Measurements from ENCODE around the gene ALPK3. TPM values are rescaled to one million over a fixed set of nuclear protein-coding genes. Genes with fewer than 3 reads are reported as not detected.
A peak's percentile ranks its signal among the peaks of the same experiment; 100 is the strongest.

The ALPK3 gene
- total RNA-seq, 1 donor from 2014 or later = 190 TPM

- DNase-seq (ENCODE audit: low spot score) = no peak
- intact Hi-C loops (cut with DNase I) = no loop called here
Measured at GRCh38 chr15:84905016-84905916, 88.1 kb downstream of the ALPK3 start.

GRCh38 chr15:84907731-84908130, 90.6 kb downstream of the ALPK3 start:
- intact Hi-C loops (cut with DNase I) = no loop called here
- DNase-seq (ENCODE audit: low spot score) = no peak

GRCh38 chr15:84908564-84908963, 91.4 kb downstream of the ALPK3 start:
- no peak for DNase-seq (ENCODE audit: low spot score)
- intact Hi-C loops (cut with DNase I) = no loop called here

DNA sequence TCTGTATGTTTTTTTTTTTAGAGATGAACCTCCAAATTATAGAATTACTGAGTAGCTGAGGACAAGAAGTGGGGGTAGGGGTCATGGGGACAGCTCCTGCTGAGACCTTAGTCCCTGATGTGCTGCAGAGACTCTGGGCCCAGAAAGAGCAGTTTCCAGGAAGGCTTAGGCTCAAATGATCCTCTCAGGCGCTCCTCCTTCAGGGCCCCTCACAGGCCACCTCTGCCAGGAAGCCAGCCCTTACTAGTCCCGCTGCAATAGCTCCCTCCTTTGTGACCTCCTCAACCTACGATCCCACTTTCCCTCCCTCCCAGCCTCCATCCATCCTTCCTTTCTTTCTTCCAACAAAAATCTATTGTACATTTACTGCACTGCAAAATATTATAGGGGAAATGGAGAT, 91.9 kb downstream of the ALPK3 start:
- intact Hi-C loops (cut with DNase I) = no loop called here
- no peak for DNase-seq (ENCODE audit: low spot score)

- DNase-seq (ENCODE audit: low spot score) = no peak
- intact Hi-C loops (cut with DNase I) = no loop called here
Measured at GRCh38 chr15:84909782-84910181, 92.6 kb downstream of the ALPK3 start.

DNA sequence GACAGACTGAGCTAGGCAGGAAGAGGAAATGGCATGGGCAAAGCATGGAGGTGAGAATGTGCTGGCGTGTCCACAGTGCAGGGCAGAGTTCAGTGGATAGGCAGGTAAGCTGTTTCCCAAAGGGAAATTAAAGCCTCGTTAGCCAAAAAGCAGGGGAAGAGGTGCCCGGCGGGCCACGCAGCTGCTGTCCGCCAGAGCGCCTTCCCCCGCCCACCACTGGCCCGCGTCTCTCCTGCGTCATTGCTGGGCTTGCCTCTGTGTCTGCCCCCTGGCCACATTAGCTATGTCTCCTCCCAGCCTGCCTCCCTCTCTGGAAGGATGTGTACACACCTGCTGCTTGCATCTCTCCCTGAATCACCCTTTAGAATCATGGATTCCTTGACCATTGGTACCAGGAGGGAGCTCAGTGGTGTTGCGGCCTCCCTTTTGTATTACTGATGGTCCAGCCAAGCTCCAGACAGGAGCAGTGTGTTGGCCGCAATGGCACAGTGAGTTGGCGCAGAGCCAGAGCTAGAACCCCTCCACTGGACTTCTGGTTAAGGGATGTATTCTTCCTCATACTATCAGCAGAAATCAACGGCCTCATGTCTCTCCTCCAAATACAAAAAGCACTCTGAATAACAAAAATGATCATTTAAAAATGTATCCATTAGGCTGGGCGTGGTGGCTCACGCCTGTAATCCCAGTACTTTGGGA, 93.9 kb downstream of the ALPK3 start:
- intact Hi-C loops (cut with DNase I) = no loop called here
- DNase-seq (ENCODE audit: low spot score) = no peak

DNA sequence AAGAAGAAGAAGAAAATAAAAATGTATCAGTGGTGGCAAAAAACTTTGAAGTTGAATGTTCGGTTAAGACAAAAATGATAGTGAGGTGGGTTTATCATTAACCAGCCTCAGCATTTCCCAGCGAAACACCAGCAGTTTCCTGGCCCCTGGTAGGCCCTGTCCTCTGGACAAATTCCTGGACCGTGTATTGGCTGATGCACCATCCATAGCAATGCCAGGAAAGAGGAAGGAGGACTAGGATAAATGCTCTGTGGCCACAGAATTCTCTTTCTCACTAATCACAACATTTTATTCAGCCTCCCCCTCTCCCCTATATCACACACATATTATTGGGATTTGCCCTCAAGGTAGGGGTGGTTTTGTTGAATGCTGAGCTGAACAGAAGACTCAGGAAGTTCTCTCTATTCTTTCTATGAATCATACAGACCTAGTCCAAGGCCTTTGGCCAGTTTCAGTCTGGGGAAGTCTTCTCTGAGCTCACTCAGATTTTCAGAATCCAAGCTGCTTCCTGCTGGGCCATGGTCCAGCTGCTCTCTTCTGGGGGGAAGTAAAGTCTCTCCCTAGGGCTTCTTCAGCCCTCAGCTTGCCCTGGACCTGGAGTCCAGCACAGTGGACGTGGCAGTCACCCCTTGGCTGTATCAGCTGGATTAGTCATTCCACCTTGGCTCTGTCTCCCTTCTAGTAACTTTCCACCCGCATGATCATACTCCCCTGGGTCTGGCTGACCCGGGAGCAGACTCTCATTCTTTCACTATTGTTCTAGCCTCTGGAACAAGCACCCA, 94.9 kb downstream of the ALPK3 start:
- intact Hi-C loops (cut with DNase I) = no loop called here

GRCh38 chr15:84913360-84913723, 96.2 kb downstream of the ALPK3 start:
- intact Hi-C loops (cut with DNase I) = no loop called here

More for the DNA sequence above, 94.9 kb downstream of the ALPK3 start:
- DNase-seq (ENCODE audit: low spot score) = peak; percentile 92

GRCh38 chr15:84914351-84914750, 97.2 kb downstream of the ALPK3 start:
- DNase-seq (ENCODE audit: low spot score) = no peak
- intact Hi-C loops (cut with DNase I) = loop anchor here (2.0 kb wide), 1 partner anchor 74 kb away; no protein-coding TSS in a partner anchor

More at GRCh38 chr15:84913360-84913723, 96.2 kb downstream of the ALPK3 start:
- no peak for DNase-seq (ENCODE audit: low spot score)

DNA sequence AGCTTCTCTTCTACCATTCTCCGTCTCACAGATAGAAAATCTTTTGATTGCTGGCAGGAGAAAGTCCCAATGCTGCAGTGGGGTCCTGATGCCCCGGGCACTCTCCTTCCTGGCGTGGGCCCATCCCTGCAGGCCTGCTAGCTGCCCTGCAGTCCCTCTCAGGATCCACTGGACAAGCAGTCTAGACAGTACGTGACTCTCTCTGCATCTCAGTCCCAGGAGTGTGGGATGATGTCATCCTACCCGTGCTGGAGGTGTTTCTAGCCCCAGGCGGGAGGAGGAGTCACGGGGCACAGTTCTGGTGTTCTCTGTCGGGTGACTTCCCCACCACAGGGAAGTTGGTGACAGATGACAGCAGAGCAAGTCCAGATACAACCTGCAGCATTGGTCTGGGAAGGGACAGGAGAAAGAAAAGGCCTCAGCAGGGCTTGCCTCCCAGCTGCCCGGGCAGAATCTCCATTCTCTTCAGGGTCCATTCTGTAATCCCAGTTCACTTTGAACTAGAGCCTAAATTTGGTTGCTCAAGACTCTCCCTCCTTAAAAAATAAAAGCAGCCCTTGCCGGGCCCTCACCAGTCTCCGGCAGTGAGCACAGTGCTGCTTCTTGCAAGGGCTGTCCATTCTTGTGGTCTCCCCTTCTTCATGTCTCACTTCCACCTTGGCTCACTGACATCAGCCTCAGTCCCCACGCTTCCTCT, 97.9 kb downstream of the ALPK3 start:
- peak; percentile 94 for DNase-seq (ENCODE audit: low spot score)
- intact Hi-C loops (cut with DNase I) = loop anchor here (2.0 to 5.0 kb wide), 2 partner anchors 74 to 258 kb away; partner anchors contain the start of gene NMB

DNA sequence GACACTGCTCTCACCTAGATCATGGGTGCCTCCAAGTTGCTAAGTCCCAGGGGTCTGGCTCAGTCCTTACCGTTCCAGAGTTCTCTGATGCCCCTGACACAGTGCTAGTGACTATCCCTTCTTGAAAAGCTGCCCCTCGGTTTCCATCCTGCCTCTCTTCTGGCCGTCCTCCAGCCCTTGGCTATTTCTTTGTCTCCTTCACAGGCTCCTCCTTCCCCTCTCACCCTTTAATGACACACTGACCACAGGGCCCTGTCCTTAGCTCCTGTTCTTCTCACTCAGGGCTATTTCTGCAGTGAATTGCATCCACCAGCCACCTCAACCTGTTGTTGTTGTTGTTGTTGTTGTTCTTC, 98.4 kb downstream of the ALPK3 start:
- intact Hi-C loops (cut with DNase I) = loop anchor here (2.0 to 5.0 kb wide), 2 partner anchors 75 to 258 kb away; partner anchors contain the start of gene NMB
- no peak for DNase-seq (ENCODE audit: low spot score)

DNA sequence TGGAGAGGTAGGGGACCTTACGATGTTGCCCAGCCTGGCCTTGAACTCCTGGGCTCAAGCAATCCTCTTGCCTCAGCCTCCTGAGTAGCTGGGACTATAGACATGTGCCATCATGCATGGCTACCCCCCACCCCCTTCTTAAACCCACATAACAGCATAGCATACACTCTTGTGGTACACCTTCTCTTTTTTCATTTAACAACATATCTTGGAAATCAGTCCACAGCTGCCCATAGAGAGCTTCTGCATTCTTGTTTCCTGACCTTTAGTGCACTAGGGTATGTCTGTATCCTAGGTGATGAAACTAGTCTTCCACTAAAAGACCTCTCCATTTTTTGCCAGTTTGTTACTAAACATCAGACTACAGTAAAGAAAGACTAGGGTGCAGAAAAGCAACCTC, 100.3 kb downstream of the ALPK3 start:
- intact Hi-C loops (cut with DNase I) = loop anchor here (5.0 kb wide), 1 partner anchor 260 kb away; the partner anchor contains the start of gene NMB
- DNase-seq (ENCODE audit: low spot score) = no peak

DNA sequence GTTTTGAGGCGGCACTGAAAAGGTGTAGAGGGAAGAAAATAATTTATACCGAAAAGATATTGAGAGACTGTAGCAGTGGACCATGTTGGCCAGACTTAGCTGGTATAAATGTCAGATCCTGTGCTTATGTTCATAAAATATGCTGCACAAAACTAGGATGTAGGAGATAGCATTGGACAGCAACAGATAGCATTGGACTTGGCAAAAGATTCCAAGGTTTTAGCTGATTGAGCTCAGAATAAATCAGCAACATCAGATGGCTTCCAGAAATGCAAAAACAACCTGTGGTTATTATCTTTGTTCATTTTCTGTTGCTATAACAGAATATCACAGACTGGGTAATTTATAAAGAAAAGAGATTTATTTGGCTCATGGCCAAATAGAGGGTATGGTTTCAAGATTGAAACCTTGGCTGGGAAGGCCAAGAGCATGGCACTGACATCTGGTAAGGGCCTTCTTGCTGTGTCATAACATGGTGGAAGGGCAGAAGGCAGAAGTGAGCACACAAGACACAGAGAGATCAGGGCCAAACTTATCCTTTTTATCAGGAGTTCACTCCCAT, 102.0 kb downstream of the ALPK3 start:
- intact Hi-C loops (cut with DNase I) = loop anchor here (5.0 kb wide), 1 partner anchor 262 kb away; the partner anchor contains the start of gene NMB
- DNase-seq (ENCODE audit: low spot score) = peak; percentile 27

DNA sequence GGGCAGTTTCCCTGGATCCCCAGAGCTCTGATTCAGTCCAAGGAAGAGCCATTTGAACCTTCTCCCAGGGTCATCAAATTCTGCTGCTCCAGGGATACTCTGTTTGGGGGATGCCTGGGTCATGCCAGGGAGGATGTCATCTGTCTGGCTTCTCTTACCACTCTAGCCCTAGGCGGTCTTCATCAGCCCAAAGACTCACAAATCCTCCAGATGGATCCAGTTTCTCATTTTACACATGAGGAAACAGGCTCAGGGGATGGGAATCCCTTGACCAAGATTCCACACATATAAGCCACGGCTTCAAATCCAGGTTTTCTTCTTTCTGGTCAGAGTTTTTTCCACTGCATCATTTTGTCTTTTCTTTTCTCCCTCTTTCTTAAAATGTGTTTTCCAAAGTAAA, 104.0 kb downstream of the ALPK3 start:
- intact Hi-C loops (cut with DNase I) = no loop called here
- no peak for DNase-seq (ENCODE audit: low spot score)

DNA sequence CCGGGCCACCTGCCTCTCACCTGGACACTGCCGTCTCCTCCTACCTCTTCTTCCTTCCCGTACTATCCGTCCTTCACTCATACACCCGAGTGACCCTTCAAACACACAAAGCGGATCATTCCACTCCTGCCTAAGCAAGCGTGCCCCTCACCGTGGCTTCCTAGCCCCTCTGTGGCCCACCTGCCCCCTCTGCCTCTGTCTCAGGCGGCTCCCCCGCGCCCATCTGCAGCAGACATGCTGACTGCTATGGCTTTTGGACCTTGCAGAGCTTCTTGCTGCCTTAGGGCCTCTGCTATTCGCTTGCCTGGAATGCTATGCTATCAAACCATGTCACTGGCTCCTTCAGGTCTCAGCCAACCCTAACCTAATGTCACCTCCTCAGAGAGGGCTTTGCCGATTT, 105.4 kb downstream of the ALPK3 start:
- intact Hi-C loops (cut with DNase I) = no loop called here
- DNase-seq (ENCODE audit: low spot score) = no peak

All from cardiac septum (tissue), 1 donor.